NCI-H2227 (cell line): Measurements from ENCODE around the gene EPHA2.
"Not testable (repeated sequence)": the region's sequence is repeated elsewhere in the genome, so short reads cannot be mapped to it uniquely, and the experiment has no call there.

Source experiments
- DNase-seq: peaks from one replicate; lab custom pipeline; 2025; ENCODE audit not compliant: unreplicated experiment; lab: John Stamatoyannopoulos, UW

EPHA2 gene

DNA sequence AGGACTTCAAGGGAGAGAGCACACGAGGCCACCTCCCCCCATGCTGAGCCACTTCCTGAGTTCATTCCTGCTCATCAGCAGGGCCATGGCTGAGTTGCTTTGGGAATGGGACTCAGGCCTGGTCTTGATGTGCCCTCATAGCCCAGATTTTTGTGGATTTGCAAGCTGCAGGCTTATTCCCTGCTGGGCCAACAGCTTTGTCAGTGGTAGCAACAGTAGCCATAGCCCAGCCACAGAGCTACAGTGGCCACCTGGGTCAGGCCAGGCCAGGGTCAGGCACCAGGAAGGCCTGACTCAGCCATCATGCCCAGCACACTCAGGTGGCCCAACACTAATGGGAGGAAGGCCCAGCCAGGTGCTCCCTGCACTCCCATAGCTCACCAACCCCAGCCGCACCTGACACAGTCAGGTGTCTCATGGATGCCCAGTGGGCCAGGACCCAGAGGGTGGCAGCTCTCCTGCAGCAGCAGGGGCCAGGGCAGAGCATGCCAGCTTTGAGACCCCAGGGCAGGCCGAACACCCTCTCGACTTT, 33.5 kb downstream of the EPHA2 start:
- DNase-seq, result no peak

DNA sequence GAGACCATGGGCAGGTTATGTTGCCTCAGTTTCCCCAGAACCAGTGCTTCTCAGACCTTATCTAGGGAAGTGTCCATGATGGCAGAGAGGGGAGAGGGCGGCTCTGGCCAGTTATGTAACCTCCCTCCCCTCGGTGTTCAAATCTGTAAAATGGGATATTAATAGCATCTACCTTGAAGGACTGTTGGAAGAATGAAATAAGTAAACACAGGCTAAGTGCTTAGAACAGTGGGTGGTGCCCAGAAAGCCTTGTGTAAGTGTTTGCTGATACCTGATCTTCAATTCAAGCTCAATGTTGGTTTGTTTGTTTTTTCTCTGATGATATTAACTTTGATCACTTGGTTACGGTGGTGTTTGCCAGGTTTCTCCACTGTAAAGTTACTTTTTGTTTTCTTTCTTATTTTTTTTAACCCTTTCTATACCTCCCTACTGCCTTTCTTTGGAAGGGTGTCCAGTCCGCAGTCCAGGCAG, 34.9 kb downstream of the EPHA2 start:
- no peak for DNase-seq

DNA sequence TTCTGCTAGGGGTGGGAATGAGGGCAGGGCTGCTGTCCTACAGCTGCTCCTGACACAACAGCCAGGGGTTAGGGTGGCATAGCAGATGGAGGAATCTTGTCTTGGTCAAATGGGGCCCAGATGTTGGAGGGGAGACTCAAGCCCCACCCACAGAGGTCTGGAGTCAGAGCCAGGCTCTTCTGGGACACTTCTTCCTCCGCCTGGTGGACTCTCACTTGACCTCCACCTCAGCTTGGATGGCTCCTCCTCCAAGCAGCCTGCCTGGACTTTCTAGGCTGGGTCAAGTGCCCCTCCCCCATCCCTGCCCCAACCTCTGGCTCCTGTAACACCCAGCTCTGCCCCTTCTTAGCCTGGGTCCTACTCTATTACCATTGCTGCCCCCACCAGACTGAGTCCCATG, 35.5 kb downstream of the EPHA2 start:
- DNase-seq, result no peak

DNA sequence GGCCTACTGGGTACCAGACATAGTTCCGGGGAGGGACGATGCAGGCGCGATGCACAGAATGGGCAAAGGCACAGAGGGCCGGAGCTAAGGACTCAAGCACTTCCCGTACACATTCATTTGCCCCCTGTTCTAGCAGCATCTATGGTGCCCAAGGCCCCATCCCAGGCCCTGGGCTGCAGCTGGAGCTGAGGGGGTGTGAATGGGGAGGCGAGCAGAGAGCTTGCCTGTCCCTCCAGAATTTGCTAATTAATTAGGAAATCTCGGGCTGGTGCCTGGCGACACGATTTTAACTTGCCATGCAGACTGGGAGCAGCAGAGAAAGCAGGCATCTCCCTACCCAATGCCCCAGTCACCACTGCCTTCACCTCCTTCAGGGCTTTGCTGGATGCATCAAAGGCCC, 35.9 kb downstream of the EPHA2 start:
- no peak for DNase-seq

DNA sequence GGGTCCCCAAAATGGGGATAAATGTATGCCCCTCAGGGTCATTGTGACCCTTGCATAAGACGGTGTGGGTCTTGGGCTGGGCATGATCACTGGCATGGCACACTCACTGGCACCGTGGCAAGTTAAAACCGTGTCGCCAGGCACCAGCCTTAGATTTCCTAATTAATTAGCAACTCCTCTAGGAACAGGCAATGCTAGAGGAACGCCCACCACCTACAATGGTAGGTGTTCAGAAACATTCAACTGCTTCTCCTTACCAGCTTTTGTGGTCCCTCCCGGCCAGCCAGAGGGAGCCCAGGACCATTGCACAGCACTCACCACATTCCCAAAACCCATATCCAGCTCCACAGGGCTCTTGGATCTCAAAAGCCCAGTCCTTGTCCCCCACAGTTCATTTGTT, 36.4 kb downstream of the EPHA2 start:
- no peak for DNase-seq

DNA sequence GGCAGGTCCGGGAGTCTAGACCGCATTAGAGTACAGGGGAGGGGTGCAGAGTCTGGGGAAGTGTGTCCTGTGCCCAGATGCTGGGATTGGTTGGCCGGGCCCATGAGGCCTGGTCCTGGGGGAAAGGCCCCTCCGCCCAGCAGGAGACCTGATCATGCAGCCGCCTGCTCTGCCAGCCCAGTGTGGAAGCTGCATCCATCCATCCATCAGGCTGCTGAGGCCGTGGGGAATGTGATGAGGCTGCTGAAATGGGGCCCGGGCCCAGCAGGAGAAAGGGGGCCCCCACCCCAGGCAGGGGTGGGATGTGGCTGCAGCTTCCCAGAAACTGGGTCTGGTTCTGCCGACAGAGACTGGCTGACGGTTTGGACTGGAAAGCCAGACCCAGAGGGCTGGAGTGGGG, 37.2 kb downstream of the EPHA2 start:
- no peak for DNase-seq

DNA sequence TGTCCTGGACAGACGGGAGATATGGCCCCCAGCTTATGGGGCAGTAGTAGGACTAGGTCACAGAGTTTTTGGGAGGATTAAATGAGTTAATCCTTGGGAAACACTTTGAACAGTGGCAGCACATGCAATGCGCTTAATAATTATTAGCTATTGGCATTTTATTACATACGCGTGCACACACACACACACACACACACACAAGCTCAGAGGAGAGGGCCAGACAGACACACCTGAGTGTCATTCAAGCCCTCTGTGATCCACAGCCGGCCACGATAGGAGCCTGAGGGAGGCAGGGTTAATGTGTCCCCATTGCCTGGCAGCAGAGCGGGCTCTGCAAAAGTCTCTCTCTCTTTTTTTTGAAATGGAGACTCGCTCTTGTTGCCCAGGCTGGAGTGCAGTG, 37.9 kb downstream of the EPHA2 start:
- no peak for DNase-seq

DNA sequence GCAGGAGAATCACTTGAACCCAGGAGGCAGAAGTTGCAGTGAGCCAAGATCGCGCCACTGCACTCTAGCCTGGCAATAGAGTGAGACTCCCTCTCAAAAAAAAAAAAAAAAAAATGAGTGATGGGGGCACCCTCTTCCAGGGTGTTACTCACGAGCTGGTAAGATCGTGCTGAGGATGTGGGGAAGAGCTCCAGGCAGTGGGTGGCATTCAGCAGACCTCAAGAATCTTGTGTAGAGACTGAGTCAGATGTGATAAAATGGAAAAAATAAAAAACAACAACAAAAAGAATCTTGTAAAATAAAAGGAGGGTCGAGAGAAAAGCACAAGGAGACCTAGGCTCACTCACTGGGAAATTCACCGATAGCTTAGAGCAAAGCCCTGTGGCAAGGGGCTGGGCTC, 38.5 kb downstream of the EPHA2 start:
- DNase-seq, result no peak

DNA sequence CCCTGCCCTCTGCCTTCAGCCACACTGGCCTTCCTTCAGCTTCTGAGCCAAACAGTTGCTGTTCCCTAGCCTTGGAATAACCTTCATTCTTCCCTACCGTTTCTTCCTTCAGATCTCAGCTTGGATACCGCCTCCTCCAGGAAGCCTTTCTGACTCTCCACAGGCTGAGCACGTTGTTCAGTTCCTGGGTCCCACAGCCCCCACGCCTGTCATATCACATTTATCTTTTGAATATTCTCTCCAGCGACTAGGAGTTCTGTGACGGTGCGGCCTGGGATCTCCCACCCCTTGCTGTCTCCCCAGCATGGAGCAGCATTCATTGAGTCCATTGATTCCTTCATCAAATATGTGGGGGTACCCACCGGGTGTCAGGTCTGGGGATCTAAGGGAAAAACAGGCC, 39.2 kb downstream of the EPHA2 start:
- DNase-seq, result no peak

DNA sequence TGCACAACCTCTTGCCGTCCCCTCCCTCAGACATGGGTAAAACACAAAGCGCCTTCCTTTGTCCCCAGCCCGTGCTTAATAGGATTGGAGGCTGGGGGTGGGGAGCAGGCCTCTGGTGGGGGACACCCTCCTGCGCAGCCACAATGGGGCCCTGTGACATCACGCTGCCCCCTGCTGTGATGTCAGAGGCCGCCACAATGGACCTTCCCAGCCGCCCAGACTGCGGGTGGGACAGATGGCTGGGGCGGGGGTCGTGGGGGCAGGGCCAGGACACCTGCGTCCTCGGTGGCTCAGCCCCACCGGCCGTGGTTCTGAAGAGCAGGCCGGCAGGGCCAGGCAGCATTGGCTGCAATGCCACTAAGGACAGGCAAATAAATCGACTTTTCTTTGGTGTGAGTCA, 39.9 kb downstream of the EPHA2 start:
- DNase-seq, result peak; percentile 60

DNA sequence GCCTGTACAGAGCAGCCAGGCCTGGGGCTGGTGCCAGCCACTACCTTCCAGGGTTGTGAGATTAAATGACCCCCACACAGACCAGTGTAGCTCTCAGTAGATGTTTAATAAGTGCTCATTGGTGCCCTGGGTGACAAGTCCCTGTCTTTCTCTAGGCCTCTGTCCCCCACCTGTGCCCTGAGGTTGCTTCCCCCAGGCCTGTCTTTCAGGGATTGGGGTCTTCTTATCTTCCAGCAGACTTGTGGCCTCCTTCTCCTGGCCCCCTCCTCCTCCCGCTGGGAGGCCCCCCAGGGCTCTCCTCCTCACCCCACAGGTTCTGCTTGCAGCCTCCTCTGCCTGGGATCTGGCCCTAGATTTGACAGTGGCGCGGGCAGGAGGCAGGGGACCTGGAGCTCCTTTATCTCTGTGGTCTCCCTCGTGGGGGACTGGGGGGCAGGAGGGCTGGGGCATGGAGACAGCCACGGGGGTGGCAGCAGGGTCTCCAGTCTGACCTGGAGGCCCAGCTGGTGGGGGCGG, 40.3 kb downstream of the EPHA2 start:
- DNase-seq, result no peak

DNA sequence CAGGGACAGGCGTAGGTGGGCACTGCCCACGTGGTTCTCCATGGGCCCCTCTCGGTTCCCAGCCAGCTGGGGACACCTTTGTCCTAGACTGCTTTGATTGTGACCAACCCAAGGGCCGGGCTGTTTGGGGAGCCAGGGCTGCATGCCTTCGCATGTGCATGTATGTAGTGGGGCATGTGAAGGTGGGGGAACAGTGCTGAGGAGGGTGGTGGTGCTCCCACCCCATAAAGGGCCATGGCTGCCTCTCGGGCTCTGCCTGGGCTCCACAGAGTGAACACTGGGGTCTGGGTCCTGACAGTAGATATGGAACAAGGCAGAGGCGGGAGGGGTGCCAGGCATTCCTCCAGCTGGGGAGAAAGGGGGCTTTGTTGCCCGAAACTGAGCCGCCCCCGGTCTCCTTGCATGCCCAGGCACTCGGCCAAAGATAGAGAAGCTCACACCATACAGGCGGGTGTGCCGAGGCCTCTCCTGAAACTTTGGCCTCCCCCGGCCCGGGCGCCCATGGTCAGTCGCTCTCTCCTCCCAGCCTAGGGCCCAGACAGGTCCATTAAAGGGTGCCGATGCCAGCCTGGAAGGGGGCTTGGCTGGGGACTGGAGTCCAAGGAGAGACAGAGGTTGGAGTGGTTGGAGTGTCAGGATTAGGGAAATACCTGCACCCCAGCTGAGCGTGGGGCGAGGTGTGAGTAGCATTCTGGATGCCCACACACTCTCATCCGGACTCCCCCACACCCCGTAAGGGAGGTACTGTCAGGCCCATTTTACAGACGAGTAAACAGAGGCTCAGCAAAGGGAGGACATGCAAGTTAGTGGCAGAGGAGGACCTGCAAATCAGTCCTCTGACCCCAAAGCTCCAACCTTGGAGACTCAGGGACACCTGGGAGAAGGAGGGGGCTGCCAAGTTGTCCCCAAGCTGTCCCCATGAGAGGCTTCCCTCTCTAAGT, 41.1 kb downstream of the EPHA2 start:
- DNase-seq, result no peak

DNA sequence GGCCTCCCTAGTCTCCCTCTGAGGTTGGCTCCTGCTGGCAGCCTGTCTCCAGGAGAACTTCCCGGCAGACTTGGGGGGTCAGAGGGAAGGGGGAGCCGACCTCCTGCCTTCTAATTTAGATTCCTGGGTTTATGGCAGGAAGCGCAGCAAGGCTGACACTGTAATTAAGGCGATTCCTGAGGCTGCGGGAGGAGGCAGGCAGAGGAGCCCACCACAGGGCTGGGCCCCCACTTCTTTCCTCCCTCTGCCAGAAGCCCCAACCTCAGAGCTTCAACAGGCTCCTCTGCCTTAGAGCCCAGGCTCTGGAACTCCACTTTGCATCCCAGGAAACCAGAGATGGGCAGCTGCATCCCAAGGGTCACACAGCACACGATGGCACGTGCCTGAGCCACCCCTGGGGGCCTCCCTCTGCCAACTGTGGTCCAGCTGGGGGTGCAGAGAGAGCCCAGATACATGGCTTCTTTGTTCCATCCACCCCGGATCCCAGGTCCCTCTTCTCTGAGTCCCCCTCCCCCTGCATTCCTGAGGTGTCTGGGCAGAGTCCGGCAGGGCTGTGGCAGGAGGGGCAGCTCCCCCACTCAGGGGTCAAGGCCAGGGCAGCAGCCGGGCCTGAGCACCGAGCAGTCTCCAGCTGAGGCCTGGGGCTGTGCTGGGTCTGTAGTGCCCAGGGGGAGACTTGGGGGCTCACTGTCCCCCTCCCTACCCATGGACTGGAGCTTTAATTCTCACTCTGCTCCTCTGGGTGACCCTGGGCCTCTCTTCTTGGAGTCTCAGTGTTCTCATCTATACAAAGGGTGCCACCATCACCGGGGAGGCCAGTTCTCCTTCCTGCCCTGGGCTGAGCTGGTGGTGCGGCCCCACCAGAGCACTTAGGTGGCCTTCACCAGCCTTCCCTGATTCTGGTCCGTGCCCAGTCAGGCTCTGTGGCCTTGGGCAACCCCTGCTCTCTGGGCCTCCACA, 43.0 kb downstream of the EPHA2 start:
- no peak for DNase-seq

DNA sequence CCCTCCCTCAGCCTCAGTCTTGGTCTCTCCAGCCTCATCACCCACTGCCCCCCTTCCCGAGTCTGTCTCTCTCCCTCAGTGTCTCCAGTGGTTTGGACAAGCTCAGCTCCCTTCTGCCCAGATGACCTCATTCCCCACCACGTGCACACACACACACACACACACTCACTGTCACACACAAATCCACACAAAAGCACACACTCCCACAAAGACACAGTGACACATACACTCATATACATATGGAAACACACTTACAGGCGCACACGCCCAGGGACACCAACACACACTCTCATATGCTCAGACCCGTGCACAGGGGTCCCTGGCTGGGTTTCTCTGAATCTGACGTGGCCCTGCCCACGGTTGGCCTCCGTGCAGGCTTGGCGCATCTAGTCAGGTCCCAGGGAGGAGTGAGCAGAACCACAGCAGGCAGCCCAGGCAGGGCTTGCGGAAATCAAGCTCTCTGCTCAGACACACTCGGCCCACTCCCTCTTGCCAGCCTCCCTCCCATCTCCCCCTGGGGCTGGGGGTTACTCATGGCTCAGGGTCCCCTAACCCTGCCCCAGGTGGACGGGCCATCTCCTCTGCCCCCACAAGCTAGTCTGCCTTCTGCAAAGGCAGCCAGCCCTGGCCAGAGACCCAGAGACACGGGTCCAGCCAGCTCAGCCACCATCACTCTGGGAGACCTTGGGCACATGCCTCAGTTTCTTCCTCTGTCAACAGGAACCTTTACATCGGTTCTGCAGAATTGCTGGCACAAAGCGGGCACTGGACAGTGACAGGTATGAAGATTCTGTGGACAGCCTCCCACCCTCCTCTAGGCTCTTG, 43.9 kb downstream of the EPHA2 start:
- DNase-seq, result peak; percentile 20

DNA sequence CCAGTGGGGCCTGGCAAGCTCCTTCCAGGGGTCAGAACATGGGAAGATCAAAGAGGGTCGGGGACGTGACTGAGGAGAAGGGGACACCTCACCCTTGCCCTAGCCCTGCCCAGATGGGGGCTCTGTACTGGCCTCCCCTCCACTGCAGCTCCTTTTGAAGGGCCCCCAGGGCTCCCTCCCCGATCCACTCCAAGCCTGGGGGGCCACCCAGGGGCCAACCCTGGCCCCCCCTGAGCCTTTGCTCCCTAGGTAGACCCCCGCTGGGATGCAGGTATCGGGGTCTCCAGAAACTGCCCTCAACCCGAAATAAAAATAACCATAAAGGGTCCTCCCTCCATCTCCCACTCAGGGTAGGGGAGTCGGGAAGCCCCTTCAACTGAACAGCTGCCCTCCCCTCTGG, 45.0 kb downstream of the EPHA2 start:
- DNase-seq, result no peak

DNA sequence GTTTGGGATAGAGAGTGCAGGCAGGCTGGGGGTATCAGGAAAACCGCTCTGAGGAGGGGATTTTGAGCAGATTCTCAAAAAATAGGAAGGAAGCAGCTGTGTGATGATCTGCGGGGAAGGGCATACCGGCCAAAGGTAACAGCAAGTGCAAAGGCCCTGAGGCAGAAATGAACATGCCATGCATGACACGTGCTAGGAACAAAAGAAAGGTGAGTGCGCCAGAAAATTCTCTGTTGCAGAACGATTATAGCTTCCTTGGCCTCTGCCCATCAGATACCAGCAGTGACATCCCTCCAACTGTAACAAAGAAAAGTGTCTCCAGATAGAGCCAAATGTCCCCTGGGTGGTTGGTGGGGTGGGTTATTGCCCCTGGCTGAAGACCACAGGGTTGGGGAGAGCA, 45.4 kb downstream of the EPHA2 start:
- DNase-seq, result no peak

DNA sequence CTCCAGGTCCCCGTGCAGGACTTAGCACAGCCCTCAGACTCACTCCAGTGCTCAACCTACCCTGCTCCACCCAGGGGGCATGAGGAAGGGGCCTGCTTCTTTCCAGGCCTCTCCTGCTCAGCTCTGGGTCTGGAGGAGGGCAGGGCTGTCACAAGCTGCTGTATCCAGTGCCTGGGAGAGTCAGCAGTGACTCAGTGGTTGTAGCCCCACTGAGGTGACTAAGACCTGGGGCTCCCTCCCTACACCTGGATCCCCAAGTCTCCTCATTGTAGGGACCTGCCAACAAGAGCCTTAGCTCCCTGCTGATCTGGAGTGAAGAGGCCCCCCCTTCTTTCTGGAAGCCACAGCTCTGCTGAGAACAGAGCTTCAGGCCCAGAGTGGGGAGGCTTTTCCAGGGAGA, 46.3 kb downstream of the EPHA2 start:
- no peak for DNase-seq

DNA sequence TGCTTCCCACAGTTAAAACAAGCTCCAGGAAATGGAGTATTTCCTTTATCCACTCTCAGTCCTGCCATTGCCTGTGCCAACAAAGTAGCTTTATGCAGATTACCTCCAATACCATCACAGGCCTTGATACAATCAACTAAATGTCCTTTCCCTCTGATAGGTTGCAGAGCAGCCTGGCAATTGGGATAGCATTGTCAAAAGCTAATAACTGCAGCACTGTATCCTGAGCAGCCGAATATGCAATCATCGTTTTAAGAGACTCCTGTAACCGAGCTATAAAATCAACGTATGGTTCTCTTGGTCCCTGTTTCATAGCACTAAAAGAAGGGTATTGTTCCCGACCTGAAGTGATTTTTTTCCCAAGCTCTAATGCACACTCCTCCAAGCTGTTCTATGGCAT, 48.8 kb downstream of the EPHA2 start:
- DNase-seq, result not testable (repeated sequence)

DNA sequence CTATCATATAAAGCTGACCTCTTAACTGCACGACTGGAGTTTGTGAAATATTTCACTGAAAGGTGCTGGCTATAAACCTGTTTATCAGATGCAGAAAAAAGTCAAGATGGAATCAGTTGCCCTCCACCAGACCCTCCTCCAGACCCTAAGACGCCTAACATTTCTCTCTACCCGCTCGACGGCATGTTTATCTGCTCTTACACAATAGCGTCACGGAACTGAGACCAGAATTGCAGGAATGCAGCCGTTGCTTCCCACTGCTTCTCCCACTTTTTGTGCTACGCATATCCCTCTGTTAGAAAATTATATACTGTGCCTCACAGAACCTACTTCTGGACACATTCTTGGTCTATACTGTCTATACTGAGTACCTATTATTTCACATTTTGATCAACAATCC, 54.2 kb downstream of the EPHA2 start:
- no peak for DNase-seq

DNA sequence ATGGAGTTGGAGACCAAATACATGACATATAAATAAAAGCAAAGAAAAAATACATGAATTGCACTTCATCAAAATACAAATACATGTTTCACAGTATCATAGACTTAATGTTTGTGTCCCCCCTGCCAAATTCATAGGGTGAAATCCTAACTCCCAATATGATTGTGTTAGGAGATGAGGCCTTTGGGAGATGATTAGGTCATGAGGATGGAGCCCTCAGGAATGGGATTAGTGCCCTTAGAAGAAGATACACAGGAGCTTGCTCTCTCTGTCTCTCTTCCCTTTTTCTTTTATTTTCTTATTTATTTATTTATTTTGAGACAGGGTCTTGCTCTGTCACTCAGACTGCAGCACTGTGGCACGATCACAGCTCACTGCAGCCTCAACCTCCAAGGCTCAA, 56.5 kb downstream of the EPHA2 start:
- no peak for DNase-seq
